Mammary epithelial cell (primary cell): ENCODE results near the gene ANKRD55.

ENCODE experiments used
- CTCF ChIP-seq, 2 donors: IDR thresholded peaks in 1 of 2; conservative IDR thresholded peaks in 1 of 2; 2 replicates each; pipeline ENCODE4 v1.5.1; 2011 to 2012; ENCODE audit warnings: inconsistent platforms in 2 of 2, low read length in 2 of 2, mild to moderate bottlenecking in 2 of 2, control low read depth in 1 of 2, low read depth in 1 of 2; ENCODE audit not compliant: insufficient read depth in 1 of 2; ENCODE audit errors: extremely low read depth in 1 of 2
- EZH2 ChIP-seq: IDR thresholded peaks from 2 replicates; pipeline ENCODE4 v1.6.1; 2012; ENCODE audit warnings: low read length, inconsistent platforms, borderline replicate concordance

GRCh38 chr5:56083286-56083854 is 149.8 kb downstream of the ANKRD55 start:
- TF ChIP-seq CTCF (conservative IDR thresholded peaks at IDR 0.05 in 1 of 2, IDR thresholded peaks at IDR 0.05 in 1 of 2; ENCODE audit: extremely low read depth in 1 of 2, insufficient read depth in 1 of 2, low read depth in 1 of 2, low read length in 2 of 2) (no peak), EZH2 (no peak)
